Cardiac fibroblast (primary cell): ENCODE results near the gene MAN2B2.
"Not testable (repeated sequence)": the region's sequence is repeated elsewhere in the genome, so short reads cannot be mapped to it uniquely, and the experiment has no call there.

Experiments
- DNase-seq, 2 donors: peaks; one replicate each; pipeline versions ENCODE4 v3.0.0 to v3.0.0-alpha.2; 2010; ENCODE audit warnings: low read depth in 2 of 2
- H3K4me3 ChIP-seq, 2 donors: replicated peaks in 1 of 2; 1 replicate in 1 of 2; 2 replicates in 1 of 2; pipeline ENCODE4 v1.5.1; 2011; ENCODE audit warnings: low read depth in 2 of 2, low read length in 2 of 2, mild to moderate bottlenecking in 2 of 2, moderate library complexity in 1 of 2
- TF ChIP-seq, protein P1 (sequence below): IDR thresholded peaks from one replicate; pipeline ENCODE4 v1.5.1; 2011; ENCODE audit warnings: low read depth, mild to moderate bottlenecking, low read length, inconsistent platforms

MAN2B2 gene

GRCh38 chr4:6665320-6665654 lies 90.3 kb downstream of the MAN2B2 start:
- H3K4me3 ChIP-seq = no peak overlapping the region
- TF ChIP-seq, protein P1, sequence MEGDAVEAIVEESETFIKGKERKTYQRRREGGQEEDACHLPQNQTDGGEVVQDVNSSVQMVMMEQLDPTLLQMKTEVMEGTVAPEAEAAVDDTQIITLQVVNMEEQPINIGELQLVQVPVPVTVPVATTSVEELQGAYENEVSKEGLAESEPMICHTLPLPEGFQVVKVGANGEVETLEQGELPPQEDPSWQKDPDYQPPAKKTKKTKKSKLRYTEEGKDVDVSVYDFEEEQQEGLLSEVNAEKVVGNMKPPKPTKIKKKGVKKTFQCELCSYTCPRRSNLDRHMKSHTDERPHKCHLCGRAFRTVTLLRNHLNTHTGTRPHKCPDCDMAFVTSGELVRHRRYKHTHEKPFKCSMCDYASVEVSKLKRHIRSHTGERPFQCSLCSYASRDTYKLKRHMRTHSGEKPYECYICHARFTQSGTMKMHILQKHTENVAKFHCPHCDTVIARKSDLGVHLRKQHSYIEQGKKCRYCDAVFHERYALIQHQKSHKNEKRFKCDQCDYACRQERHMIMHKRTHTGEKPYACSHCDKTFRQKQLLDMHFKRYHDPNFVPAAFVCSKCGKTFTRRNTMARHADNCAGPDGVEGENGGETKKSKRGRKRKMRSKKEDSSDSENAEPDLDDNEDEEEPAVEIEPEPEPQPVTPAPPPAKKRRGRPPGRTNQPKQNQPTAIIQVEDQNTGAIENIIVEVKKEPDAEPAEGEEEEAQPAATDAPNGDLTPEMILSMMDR = no peak
- no peak for DNase-seq

- TF ChIP-seq, protein P1 = no peak
- DNase-seq = peak in 1 of 2 donors; percentile 75
- no peak overlapping the region for H3K4me3 ChIP-seq
Measured at GRCh38 chr4:6668391-6668790, 93.4 kb downstream of the MAN2B2 start.

DNA sequence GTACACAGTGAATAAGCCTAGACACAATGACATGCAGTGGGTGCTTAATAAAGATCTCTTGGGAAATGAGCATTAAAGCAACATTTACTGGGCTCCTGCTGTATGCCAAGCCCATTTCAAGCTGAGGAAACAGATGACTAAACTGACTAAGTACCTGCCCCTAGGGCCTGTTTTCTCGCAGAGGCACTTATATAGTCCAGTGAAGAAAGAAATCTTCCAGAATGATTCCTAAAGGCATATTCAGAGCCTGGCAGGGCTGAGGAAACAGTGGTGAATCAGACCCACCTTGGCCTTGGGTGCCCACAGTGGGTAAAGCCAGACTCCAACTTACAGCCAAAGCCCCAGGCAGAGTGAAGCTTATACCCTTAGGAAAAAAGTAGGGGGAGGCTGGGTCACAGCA lies 96.7 kb downstream of the MAN2B2 start:
- no peak for DNase-seq
- TF ChIP-seq, protein P1 = no peak
- no peak overlapping the region for H3K4me3 ChIP-seq

- no peak for DNase-seq
- TF ChIP-seq, protein P1 = no peak
- no peak overlapping the region for H3K4me3 ChIP-seq
Measured at GRCh38 chr4:6672131-6672530, 97.1 kb downstream of the MAN2B2 start.

DNA sequence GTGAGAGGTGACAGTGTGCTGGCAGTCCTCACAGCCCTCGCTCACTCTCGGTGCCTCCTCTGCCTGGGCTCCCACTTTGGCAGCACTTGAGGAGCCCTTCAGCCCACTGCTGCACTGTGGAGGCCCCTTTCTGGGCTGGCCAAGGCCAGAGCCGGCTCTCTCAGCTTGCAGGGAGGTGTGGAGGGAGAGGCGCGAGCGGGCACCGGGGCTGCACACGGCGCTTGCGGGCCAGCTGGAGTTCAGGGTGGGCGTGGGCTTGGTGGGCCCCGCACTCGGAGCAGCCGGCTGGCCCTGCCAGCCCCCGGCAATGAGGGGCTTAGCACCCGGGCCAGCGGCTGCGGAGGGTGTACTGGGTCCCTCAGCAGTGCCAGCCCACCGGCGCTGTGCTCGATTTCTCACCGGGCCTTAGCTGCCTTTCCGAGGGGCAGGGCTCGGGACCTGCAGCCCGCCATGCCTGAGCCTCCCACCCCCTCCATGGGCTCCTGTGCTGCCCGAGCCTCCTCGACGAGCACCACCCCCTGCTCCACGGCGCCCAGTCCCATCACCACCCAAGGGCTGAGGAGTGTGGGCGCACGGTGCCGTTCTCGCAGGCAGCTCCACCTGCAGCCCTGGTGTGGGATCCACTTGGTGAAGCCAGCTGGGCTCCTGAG lies 97.7 kb downstream of the MAN2B2 start:
- not testable (repeated sequence) for DNase-seq, H3K4me3 ChIP-seq
